ENCODE measurements around the gene MAN1C1.

GRCh38 chr1:25615563-25616094 is 962 bp upstream of the MAN1C1 start:
- TF ChIP-seq CTCF (IDR thresholded peaks at IDR 0.05) = no peak
- no peak for TF ChIP-seq POLR2A (IDR thresholded peaks at IDR 0.05)

Data from body of pancreas (tissue), 4 donors.